Sigmoid colon (tissue), 7 donors: ENCODE measurements around the gene SEMA4C. TPM values are rescaled to one million over a fixed set of nuclear protein-coding genes. Genes with fewer than 3 reads are reported as not detected.

Experiments
- DNase-seq: peaks from one replicate; pipeline ENCODE4 v3.0.0-alpha.2; 2019
- H3K27ac ChIP-seq, 4 donors: fragments of 200-600 bp; sonication (generic); one replicate each; pipeline ENCODE4 v1.5.1; 2016 to 2019; ENCODE audit warnings: mild to moderate bottlenecking in 1 of 4
- H3K27me3 ChIP-seq, 3 donors: fragments of 200-600 bp; sonication (generic); one replicate each; pipeline ENCODE4 v1.5.1; 2019; ENCODE audit warnings: mild to moderate bottlenecking in 1 of 3
- H3K36me3 ChIP-seq, 4 donors: fragments of 200-600 bp; sonication (generic); one replicate each; pipeline ENCODE4 v1.5.1; 2016 to 2019
- H3K4me1 ChIP-seq, 4 donors: fragments of 200-600 bp; sonication (generic); one replicate each; pipeline ENCODE4 v1.5.1; 2017 to 2019
- H3K4me3 ChIP-seq, 4 donors: fragments of 200-600 bp; sonication (generic); one replicate each; pipeline ENCODE4 v1.5.1; 2017 to 2019; ENCODE audit warnings: mild to moderate bottlenecking in 2 of 4, moderate library complexity in 1 of 4
- H3K9me3 ChIP-seq, 4 donors: fragments of 200-600 bp in 3 of 4; sonication (generic) in 3 of 4; one replicate each; pipeline versions ENCODE4 v1.5.1 to v1.6.1; 2013 to 2019
- CTCF ChIP-seq, 4 experiments: fragments of 450-650 bp in 3 of 4; fragments of 200-600 bp in 1 of 4; IDR thresholded peaks; one replicate each; pipeline ENCODE4 v1.5.1; 2016 to 2019; ENCODE audit warnings: antibody characterized with exemption in 4 of 4, mild to moderate bottlenecking in 3 of 4, moderate library complexity in 2 of 4
- EP300 ChIP-seq, 4 donors: sonication (generic); formaldehyde crosslinking; IDR thresholded peaks; one replicate each; pipeline ENCODE4 v1.6.1; 2017; ENCODE audit warnings: antibody characterized with exemption in 4 of 4
- POLR2A ChIP-seq, 2 donors: fragments of 450-650 bp; IDR thresholded peaks; one replicate each; pipeline ENCODE4 v1.6.1; 2016; ENCODE audit warnings: antibody characterized with exemption in 2 of 2, mild to moderate bottlenecking in 2 of 2, moderate library complexity in 2 of 2
- POLR2AphosphoS5 ChIP-seq, 4 donors: sonication (generic); formaldehyde crosslinking; IDR thresholded peaks; one replicate each; pipeline ENCODE4 v1.6.1; 2017; ENCODE audit warnings: antibody characterized with exemption in 4 of 4
- WGBS, 2 donors: extraction: QIAGEN DNeasy Blood & Tissue Kit; methylation state at CpG; one replicate each; pipeline ENCODE4 v1.1.7; 2013; 5-methylcytosine and 5-hydroxymethylcytosine counted together
- intact Hi-C: fragments of 100-400 bp; cut with DNase I; formaldehyde crosslinking; loops from one replicate; pipeline ENCODE4 v1.15.1; 2023
- polyA plus RNA-seq, 3 donors: library from polyadenylated mRNA; stranded (reverse); fragments of 200-250 nt; gene quantifications; one replicate each; pipeline ENCODE4 v1.2.3, GENCODE V29; 2013
- total RNA-seq, 4 donors: library from RNA; depleted of rRNA; stranded (reverse); fragments of >200 nt; gene quantifications; one replicate each; pipeline ENCODE4 v1.1.0, GENCODE V29; 2016
- donor health status: healthy with polysubstance abuse.
- donor health status: Bipolar disorder and iron deficiency.
- donor health status: healthy.

The SEMA4C gene
- total and polyA plus RNA-seq, 7 donors, result 3.6 to 90.1 (median 57.1) TPM

GRCh38 chr2:96872591-96873349 is 2.9 kb upstream of the SEMA4C start:
- TF ChIP-seq CTCF (IDR thresholded peaks at IDR 0.05) (no peak), EP300 (IDR thresholded peaks at IDR 0.05) (no peak), POLR2A (IDR thresholded peaks at IDR 0.05) (no peak), POLR2AphosphoS5 (IDR thresholded peaks at IDR 0.05) (no peak)
- peak overlapping the region; percentile 6 to 100 (median 54) for H3K27ac ChIP-seq
- peaks cover 0 to 45% (median 38%) of the 10 kb centered on the region in 4 donors for H3K4me1 ChIP-seq
- 81% methylated on average over 14 of the region's 14 CpGs for WGBS, 2 donors
- no peaks in the 10 kb centered on the region for H3K9me3 ChIP-seq
- DNase-seq, result no peak
- H3K27me3 ChIP-seq, result no peaks in the 10 kb centered on the region
- H3K4me3 ChIP-seq, result no peak overlapping the region
- H3K36me3 ChIP-seq, result no peaks in the 10 kb centered on the region
- intact Hi-C loops, result no loop called here

- peak; percentile 24 to 58 (median 38) for TF ChIP-seq POLR2AphosphoS5 (IDR thresholded peaks at IDR 0.05)
- no peak for TF ChIP-seq CTCF (IDR thresholded peaks at IDR 0.05)
- no peak for TF ChIP-seq EP300 (IDR thresholded peaks at IDR 0.05)
- TF ChIP-seq POLR2A (IDR thresholded peaks at IDR 0.05), result peak in 1 of 2 donors; percentile 19
- Histone ChIP-seq H3K9me3 (no peaks in the 10 kb centered on the region), H3K27ac (peak overlapping the region; percentile 99 to 100 (median 100)), H3K4me3 (peak overlapping the region; percentile 65 to 98 (median 96)), H3K27me3 (no peaks in the 10 kb centered on the region), H3K36me3 (peaks cover 0 to 18% (median 11%) of the 10 kb centered on the region in 4 donors), H3K4me1 (peaks cover 0 to 65% (median 58%) of the 10 kb centered on the region in 4 donors)
- 4 to 7% methylated on average over 13 of the region's 13 CpGs for WGBS, 2 donors
- DNase-seq, result peak; percentile 85
- intact Hi-C loops, result loop anchor here (1.0 kb wide), 3 partner anchors 17 to 83 kb away; no protein-coding TSS in a partner anchor
Observed at GRCh38 chr2:96870626-96871255, 861 bp upstream of the SEMA4C start.

GRCh38 chr2:96869281-96869821 is 529 bp downstream of the SEMA4C start:
- WGBS, 2 donors, result 0 to 1% methylated on average over 64 of the region's 64 CpGs
- DNase-seq, result peak; percentile 96
- intact Hi-C loops, result loop anchor here (1.0 to 10.0 kb wide), 2 partner anchors 58 to 335 kb away; partner anchors contain the start of gene ARID5A

More at GRCh38 chr2:96869281-96869821, 529 bp downstream of the SEMA4C start:
- Histone ChIP-seq H3K27me3 (no peaks in the 10 kb centered on the region), H3K27ac (peak overlapping the region; percentile 99 to 100 (median 100)), H3K4me3 (peak overlapping the region; percentile 65 to 98 (median 96)), H3K36me3 (peaks cover 13 to 32% (median 25%) of the 10 kb centered on the region in 4 donors), H3K4me1 (peaks cover 0 to 73% (median 69%) of the 10 kb centered on the region in 4 donors), H3K9me3 (no peaks in the 10 kb centered on the region)
- peak in 3 of 4 donors; percentile 56 to 81 (median 78) for TF ChIP-seq POLR2AphosphoS5 (IDR thresholded peaks at IDR 0.05)
- TF ChIP-seq CTCF (IDR thresholded peaks at IDR 0.05), result peak in 1 of 4 experiments; percentile 32
- TF ChIP-seq EP300 (IDR thresholded peaks at IDR 0.05), result no peak
